Nucleus accumbens (tissue), 56 donors: Measurements from ENCODE around the gene SP1.
"Not testable (repeated sequence)": the region's sequence is repeated elsewhere in the genome, so short reads cannot be mapped to it uniquely, and the experiment has no call there.

Source experiments
- DNase-seq, 56 donors: peaks; one replicate each; lab custom pipeline; 2025; lab: John Stamatoyannopoulos, UW

SP1 gene

DNA sequence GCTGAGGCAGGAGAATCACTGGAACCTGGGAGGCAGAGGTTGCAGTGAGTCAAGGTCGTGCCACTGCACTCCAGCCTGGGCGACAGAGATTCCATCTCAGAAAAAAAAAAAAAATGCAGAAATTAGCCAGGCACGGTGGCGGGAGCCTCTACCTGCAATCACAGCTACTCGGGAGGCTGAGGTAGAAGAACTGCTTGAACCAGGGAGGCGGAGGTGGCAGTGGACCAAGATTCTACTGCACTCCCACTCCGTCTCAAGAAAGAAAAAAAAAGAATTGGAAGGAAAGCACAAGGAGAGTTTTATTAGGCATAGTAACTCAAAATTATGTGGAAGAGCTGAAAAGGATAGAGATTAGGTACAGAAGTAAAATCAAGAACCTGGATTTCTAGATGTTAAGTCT, 22.9 kb downstream of the SP1 start:
- no peak for DNase-seq

DNA sequence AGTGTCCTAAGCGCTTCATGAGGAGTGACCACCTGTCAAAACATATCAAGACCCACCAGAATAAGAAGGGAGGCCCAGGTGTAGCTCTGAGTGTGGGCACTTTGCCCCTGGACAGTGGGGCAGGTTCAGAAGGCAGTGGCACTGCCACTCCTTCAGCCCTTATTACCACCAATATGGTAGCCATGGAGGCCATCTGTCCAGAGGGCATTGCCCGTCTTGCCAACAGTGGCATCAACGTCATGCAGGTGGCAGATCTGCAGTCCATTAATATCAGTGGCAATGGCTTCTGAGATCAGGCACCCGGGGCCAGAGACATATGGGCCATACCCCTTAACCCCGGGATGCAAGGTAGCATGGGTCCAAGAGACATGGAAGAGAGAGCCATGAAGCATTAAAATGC, 31.0 kb downstream of the SP1 start:
- DNase-seq = no peak

DNA sequence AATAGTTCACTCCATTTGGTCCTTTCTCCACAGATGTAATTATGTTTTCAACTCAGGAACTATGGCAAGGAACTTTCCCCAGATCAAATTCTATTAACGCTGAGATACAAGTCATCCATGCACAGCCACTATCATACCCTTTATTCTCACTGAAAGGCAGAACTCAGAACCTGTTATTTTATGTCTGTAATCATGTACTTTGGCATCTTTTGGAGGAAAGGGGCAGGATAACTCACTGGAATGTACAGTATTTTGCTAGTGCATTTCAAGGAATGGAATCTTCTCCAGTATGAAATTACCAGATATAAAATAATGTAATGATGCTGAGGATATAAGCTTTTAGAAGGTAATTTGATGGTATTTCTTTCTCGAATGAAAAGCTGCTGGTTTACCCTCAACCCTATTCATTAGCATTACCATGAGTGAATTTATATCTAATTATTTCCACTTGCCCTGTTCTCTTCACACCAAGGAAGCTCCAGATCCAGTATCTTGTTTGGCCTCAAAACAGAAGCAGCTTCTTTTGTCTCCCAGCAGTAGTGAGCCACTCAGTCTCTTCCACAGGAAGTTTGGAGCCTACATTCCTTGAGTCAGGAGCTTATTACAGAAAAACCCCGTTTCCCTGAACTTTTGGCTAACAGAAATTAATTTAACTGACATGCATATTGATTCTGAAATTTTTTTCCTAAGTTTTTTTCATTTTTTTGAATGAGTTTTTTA, 33.7 kb downstream of the SP1 start:
- no peak for DNase-seq

DNA sequence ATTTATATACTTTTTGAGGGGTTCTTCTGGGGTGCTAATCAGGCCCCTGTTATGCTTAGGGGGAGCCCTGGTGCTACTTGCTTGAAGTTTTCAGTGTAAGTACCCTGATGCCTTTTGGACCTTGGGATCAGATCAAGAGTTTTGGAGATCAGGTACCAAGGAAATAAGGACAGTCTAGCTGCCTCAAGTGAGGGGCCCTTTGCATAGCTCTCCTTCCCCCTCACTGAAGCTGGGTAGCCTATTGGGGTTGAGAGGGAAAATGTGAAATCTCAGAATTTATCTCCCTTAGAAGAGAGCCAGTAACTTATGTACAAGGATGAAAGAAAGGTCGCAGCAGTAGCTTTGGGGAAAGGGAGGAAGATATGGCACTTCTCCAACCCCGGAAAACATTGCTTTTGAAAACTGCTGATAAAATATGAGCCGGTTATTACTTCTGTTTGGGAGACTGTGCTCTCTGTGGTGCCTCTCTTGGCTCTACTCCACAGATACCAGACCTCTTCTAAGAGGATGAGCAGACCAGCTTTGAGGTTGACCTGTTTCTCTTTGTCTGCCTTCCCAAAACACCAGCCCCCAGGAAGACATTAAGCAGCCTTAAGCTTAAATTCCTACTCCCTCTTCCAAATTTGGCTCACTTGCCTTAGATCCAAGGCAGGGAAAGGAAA, 34.9 kb downstream of the SP1 start:
- DNase-seq = no peak

DNA sequence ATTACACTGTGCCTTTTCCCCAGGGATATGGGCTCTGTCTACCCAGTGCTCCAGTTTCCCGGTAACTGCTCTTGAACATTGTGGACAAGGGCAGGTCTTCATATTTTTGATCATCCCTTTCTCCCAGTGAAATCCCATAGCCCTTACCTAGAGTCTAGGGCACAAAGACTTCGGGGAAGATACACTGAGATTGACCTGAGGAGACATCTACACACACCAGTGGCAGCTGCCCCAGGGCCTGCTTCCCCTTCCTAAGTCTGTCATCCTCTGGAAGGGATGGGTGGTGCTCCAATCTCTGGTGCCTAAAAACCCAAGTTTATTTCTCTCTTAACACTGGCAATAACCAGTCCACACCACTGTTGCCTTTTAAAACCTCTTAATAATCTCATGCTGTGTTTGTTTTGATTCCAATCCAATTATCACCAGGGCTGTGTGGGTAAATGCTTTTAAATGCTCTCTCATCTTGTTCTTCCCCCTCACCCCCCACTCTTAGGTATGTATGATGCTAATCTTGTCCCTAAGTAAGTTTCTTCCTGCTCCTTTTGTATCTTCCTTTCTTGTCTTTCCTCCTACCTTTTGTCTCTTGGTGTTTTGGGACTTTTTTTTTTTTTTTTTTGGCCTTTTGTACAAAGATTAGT, 35.9 kb downstream of the SP1 start:
- DNase-seq = not testable (repeated sequence)

DNA sequence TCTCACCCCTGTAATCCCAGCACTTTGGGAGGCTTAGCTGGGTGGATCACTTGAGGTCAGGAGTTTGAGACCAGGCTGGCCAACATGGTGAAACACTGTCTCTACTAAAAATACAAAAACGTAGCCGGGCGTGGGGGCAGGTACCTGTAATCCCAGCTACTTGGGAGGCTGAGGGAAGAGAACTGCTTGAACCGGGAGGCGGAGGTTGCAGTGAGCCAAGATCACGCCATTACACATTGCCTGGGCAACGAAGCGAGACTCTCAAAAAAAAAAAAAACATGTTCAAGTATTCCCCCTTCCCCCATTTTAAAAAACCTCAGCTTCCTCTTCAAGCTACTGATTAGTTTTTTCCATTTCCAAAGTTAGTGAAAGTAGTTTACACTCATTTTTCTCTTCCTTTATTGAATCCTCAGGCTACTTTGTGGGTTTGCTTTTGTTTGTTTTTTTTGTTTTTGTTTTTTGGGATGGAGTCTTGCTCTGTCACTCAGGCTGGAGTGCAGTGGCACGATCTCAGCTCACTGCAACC, 37.4 kb downstream of the SP1 start:
- DNase-seq = not testable (repeated sequence)

DNA sequence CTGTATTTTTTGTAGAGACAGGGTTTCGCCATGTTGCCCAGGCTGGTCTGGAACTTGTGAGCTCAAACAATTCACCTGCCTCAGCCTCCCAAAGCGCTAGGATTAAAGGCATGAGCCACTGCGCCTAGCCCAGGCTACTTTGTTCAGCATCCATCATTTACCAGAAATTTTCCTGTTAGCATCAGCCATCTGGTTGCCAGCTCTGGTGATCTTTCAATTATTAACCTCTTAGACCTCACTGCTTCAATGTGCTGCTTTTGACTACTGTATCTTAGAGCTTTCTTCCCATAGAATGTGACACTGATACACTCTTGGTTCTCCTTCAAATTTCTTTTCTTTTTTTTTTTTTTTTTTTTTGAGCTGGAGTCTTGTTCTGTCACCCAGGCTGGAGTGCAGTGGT, 38.2 kb downstream of the SP1 start:
- no peak for DNase-seq

DNA sequence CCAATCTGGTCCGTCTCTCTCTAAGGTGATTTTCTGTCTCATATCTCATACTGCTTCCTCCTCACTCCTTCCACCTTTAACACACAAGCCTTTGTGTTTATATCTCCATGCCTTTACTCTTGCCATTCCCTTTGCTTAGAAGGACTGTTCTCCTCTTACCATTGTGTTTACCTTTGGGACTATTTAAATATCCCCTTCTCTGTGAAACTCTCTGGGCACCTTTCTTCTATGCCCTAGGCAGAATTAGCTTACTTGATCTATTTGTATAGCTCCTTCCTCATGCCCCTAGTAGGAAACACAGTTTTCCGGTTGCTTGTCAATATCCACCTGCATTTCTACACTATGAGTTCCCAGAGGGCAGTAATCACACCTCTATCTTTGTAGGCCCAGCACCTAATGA, 39.8 kb downstream of the SP1 start:
- no peak for DNase-seq

DNA sequence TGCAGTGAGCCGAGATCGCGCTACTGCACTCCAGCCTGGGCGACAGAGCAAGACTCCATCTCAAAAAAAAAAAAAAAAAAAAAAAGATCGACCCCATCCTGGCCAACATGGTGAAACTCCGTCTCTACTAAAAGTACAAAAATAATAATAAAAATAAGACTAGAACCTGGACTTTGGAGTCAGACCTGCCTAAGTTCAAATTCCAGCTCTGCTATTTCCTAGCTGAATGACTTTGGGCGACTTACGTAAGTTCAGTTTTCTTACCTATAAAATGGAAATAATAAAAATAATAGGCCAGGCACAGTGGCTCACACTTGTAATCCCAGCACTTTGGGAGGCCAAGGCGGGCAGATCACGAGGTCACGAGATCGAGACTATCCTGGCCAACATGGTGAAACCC, 42.3 kb downstream of the SP1 start:
- DNase-seq = not testable (repeated sequence)

DNA sequence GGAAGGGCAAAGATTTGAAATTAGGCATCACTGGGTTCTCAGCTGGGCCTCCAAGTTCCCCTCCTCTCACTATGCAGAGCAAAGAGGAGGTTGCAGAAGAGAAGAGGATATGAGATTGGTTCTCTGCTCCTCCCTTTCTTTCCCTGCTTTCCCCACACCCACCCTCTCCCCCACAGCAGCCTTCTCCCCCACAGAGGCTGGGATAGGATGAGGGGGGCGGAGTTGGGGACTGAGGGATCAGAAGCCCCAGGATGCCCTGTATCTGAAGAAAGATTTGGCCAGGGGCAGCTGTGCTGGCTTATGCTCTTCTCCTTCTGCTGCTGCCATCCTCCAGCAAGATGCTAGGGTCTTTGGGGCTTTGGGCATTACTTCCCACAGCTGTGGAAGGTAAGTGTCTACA, 43.6 kb downstream of the SP1 start, which contains the start of gene AMHR2:
Gene AMHR2, plus strand, starts transcription at position 259 of the 400 bp plus-strand sequence. Its CDS starts 80 bp downstream, at position 339.
- no peak for DNase-seq

DNA sequence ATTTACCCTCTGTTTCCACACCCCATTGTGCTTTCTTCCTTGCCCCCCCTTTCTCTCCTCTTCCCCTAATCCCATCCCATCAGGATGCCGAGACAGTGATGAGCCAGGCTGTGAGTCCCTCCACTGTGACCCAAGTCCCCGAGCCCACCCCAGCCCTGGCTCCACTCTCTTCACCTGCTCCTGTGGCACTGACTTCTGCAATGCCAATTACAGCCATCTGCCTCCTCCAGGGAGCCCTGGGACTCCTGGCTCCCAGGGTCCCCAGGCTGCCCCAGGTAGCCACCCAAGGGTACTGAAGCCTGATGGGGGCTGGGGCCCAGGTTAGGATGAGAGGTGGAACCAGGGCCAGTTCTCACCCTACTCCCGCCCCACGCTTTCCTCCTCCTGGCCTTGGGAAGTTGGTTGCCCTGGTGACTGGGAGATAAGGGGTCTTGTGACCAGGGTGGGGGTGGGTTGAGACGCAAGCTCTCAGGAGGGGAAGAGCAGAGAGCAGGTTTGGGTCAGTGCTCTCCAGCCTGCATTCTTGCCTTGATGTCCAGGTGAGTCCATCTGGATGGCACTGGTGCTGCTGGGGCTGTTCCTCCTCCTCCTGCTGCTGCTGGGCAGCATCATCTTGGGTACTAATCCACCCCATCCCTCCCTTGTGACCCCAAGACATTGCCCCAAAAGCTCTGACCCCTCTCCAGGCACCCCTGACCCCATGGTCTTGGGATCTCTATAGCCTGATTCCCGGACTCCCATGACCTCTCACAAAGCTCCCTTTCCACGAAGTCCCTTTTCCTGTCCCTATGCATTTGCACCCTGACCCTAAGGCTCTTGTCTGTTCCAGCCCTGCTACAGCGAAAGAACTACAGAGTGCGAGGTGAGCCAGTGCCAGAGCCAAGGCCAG, 44.9 kb downstream of the SP1 start:
- no peak for DNase-seq

DNA sequence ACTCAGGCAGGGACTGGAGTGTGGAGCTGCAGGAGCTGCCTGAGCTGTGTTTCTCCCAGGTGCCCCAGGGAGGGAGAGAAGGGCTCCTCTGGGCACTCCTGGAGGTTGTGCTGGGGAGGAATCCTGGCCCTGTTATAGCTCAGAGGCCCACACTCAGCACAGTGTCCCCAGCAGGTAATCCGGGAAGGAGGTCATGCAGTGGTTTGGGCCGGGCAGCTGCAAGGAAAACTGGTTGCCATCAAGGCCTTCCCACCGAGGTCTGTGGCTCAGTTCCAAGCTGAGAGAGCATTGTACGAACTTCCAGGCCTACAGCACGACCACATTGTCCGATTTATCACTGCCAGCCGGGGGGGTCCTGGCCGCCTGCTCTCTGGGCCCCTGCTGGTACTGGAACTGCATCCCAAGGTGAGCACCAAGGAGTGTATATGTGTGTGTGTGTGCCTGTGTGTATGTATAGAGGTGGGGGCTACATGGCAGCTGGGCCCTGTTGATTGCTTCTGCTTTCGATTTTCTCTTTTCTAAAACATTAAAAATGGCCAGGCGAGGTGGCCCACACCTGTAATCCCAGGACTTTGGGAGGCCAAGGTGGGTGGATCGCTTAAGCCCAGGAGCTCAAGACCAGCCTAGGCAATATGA, 45.7 kb downstream of the SP1 start:
- no peak for DNase-seq

DNA sequence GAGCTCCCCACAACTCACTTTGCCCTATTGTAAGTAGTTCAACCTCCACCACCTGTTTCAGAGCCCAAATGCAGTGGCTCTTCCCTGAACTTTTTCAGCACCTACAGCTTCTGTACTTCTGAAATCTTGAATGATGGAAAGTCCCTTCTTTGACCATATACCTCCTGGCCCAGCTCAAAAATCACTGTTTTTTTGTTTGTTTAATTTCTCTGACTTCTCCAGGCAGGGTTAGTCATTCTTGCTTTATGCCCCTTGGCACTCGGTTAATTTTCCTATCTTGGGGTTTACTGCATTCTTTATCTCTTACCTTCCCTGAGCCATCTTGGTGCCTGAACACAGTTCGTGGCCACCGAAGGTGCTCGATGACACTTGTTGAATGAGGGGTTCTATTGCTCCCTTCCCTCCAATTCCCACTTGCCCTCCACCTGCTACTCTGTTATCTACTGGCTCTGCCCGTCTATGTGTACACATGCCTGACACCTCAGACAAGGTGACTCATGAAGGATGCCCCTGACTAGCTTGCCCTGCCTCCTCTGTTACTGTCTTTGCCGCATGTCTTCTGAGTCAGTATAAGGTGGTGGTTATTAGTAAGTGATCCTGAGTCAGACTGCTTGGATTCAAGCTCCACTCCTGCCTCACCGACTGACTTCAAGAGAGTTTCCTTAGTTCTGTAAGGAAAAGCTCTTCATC, 48.1 kb downstream of the SP1 start:
- DNase-seq = peak in 21 of 56 donors; percentile 1 to 66 (median 13)

DNA sequence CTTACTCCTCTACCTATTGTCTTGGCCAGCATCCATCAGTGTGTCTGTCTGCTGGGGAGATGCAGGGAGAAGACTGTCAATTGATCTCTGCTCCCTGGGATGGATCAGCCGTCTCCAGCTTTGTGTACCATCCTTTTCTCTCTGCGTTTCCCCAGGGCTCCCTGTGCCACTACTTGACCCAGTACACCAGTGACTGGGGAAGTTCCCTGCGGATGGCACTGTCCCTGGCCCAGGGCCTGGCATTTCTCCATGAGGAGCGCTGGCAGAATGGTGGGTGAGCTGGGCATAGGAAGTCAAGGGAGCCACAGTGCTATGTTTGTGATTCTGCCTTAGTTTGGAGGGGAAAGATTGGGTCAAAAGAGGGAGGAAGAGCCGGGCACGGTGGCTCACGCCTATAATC, 48.8 kb downstream of the SP1 start:
- no peak for DNase-seq

DNA sequence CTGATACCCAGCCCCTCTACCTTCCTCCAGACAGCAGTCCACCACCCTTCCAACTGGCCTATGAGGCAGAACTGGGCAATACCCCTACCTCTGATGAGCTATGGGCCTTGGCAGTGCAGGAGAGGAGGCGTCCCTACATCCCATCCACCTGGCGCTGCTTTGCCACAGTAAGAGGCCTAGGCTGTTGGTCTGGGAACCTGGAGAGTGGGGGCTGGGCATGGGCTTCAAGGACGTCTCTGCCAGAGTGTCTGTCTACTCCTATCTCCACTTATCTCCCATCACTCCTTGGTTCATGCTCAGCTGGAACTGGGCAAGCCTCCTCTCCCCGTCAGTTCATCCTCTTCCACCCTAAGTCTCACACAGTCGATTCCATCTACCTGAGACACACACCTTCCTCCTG, 50.1 kb downstream of the SP1 start:
- DNase-seq = no peak

DNA sequence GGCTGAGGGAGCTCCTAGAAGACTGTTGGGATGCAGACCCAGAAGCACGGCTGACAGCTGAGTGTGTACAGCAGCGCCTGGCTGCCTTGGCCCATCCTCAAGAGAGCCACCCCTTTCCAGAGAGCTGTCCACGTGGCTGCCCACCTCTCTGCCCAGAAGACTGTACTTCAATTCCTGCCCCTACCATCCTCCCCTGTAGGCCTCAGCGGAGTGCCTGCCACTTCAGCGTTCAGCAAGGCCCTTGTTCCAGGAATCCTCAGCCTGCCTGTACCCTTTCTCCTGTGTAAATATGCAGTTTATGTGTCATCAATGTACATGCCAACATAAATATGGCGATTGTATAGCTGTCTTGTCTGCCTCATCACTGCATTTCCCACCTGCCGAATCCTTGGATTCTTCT, 51.2 kb downstream of the SP1 start:
- DNase-seq = no peak

DNA sequence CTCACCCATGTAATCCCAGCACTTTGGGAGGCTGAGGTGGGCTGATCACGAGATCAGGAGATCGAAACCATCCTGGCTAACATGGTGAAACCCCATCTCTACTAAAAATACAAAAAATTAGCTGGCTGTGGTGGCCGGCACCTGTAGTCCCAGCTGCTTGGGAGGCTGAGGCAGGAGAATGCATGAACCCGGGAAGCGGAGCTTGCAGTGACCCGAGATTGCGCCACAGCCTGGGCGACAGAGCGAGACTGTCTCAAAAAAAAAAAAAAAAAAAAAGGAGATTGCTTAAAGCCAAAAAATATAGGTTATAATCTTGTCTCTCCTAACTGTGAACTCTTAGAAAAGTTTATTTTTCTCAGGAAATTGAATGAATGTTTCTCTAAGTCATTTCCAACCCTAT, 55.4 kb downstream of the SP1 start:
- not testable (repeated sequence) for DNase-seq

DNA sequence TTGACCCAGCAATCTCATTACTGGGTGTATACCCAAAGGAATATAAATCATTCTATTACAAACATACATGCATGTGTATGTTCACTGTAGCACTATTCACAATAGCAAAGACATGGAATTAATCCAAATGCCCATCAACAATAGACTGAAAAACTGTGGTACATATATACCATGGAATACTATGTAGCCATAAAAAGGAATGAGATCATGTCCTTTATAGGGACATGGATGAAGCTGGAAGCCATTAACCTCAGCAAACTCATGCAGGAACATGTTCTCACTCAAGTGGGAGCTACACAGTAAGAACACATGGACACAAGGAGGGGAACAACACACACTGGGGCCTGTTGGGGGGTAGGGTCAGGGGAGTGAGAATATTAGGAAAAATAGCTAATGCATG, 59.6 kb downstream of the SP1 start:
- DNase-seq = not testable (repeated sequence)
